NOMO-1 (cell line): ENCODE data around the gene HOXC9.
A peak's percentile ranks its signal among the peaks of the same experiment; 100 is the strongest.

ENCODE experiments used
- DNase-seq, 2 experiments: peaks; one replicate each; lab custom pipeline; 2025; ENCODE audit not compliant: unreplicated experiment in 2 of 2; lab: John Stamatoyannopoulos, UW

Gene HOXC9

DNA sequence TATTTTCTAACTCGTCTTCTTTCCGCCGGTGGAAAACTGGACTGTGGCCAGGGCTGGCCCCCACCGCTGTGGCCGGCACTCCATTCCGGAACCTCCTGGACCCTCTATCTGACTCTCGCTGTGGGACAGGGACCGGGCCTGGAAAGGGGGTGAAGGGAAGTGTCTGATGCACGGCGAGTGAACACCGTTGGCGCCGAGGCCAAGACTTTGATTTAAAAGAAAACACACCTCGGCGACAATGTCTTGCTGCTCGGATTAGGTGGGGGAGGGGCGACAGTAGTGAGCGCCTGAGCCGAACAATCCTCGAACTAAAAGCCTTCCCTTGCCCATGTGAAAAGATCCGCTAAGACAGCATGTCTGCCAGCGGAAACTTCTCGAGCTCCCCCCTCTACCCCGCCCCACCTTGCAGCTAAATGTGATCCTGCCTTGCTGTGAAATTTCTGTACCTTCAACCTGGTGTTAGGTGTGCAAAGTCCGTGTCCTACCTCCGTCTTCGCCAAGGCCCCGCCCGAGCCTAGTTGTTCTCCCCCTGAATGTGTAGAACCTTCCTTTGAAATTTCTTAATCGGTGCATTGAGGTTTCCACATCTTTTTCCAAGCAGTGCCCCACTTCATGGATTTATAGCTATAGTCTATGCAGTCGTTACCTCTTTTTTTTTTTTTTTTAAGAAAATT is 24.3 kb upstream of the HOXC9 start:
- no peak for DNase-seq

DNA sequence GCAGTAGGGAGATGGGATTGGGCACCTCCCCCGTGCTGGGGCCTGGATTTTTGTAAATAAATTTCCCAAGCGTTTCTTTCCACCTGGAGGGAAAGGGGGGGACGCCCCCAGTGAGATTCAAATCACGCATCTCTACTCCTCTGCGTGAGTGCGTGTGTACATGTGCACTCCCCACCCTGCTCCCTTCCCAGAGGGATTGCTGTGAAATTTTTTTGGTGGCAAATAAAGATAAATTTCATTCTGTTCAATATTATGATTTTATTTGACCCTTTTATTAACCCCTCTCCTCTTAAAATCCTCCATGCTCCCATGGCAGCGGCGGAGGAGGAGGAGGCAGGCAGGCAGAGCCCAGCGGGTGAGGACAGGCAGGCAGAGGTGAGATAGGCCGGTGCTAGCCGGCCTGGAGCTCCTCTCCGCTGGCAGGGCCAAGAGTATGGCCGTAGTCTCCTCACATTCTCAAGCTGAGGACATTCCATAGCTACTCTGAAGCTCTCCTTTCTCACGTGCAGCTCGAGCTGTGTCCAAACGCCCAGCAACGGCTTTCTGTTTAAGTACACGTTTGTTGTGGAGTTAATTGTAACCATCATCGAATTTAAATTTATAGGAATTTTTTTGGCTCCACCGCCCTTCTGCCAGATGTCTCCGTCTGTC is 23.7 kb upstream of the HOXC9 start:
- no peak for DNase-seq

DNA sequence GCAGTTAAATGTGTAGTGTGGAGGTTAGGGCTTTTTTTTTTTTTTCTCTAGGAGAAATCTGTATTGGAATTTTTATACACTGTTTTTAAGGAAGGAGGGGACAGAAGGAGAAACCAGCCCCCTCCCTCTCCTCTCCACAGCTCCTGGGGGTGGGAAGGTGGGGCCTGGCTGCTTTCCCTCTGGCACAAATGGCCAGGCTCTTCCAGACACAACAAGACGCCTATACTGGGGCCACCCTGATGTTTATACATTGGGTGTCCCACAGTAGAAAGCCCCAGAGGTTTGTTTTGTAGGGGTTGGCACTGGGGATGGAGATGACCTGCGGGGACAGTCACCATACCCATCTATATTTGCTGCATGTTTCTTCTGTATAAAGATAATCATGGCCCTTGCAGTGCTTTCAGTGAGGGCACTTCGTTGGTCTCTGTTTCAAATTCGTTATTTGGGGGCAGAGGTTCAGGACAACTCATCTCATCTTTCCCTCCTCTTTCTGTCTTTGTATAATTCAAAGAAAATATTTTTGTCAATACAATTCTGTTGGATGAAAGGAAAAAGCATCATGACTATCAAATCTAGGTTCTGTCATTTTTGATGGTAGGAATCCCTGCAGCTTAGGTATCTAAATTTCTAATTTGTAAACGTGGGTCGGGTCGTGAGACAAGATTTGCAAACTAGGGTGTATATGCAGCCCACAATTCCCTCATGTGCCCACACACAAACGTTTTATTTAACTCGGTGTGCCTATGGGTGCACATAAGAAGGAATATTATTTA is 23.0 kb upstream of the HOXC9 start:
- DNase-seq: no peak

DNA sequence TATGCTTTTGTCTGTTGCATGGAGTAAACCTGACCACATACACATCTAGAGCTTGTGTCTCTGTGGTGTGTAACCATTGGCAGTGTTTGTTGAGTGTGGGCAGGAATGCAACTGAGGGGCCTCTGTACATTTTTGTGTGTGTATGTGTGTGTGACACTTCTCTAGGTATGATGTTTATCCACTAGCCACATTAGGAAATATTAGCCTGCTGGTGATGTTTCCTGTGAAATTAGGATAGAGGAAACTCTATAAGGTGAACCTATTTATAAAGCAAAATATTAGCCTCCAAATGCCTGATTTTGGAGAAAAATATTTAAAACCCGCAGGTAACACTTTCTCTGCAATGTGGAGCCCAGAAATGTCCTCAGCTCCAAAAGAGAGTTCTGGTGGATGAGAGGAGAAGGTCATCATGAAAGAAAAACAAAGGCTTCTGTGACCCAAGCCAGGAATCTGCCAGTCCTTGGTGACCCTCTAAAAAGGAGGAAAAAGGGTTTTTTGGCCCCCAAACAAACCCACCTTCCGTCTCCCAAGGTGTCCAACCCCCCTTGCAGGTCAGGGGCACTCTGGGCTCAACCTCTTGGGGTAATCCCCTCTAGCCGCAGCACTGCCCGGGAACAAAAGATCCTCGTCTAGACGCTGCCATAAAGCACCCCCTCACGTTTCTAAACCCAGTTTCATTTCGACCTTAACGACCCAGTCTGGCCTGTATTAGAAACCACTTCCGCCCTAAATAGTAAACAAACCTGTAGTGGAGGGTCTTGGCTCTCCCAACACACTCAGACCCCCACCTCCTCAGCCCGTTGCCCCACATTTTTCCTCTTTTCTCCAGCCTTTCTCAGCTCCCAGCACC is 22.1 kb upstream of the HOXC9 start:
- no peak for DNase-seq

DNA sequence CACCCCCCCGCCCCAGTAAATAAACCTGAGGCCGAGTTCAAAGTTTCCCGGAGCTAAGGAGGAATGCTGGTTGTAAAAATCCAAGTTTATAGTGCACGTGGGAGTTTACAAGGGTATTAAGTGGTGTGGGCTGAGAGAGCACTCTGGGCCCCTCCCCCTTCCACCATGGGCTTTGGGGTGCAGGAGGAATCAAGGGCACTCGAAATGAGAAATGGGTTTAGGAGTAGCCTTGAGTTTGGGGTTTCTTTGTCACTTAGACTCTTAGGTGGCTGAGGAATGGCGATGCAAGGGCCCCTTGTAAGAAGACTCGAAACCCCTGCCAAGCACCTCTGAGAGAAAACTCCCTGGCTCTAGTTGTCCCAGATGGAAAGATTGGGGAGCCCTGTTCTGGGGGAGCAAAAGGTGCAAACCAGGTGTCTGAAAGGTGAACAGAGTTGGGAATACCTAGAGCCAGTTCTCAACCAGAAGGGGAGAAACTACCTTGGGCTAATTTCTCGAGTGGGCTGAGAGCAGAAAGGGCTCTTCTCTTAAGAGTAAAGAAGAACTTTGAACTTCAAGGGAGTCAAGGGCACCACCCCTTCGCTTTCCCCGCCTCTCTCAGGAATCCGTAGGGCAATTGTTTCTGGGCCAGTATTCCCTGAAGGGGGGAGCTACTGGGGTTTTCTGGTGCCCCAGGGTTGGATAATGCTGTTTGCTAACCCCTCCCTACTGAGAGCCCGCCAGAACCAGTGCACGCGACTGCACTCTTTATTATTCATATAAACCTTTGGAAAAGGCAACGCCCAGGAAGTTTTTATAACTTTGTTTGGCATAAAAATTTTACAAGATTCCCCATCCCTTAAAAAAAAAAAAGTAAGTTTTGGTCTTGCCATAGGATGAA is 21.2 kb upstream of the HOXC9 start:
- DNase-seq: no peak

DNA sequence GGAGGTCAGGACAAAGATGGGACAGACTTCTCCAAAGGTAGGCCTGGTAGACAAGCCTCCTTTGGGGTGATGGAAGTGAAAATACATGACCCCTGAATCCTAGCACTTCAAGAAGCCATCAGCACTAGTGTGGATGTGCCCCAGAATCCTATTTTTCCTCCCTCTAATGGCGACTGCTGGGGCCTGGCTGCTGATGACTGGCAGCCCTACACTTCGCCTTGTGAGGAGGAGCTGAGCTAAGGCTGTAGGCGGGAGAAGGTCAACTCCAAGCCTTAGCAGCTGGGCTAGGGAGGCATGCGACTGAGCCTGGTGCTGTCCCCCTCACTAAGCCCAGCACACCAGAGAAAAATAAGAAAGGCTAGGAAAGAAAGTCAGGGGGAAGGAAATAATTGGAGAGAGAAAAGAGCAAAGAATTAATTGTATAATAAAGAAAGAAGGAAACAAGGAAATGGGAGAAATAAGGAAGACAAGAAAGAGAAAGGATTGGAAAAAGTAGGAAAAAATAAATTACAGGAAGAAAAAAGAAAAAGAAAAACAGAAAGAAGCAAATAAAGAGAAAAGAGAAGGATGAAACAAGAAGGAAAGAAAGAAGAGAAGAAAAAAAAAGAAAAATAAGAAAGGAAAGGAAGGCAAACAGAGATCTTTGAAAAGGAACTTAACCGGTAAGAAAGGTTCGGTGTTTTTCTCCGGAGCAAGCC is 19.7 kb upstream of the HOXC9 start:
- DNase-seq: no peak

DNA sequence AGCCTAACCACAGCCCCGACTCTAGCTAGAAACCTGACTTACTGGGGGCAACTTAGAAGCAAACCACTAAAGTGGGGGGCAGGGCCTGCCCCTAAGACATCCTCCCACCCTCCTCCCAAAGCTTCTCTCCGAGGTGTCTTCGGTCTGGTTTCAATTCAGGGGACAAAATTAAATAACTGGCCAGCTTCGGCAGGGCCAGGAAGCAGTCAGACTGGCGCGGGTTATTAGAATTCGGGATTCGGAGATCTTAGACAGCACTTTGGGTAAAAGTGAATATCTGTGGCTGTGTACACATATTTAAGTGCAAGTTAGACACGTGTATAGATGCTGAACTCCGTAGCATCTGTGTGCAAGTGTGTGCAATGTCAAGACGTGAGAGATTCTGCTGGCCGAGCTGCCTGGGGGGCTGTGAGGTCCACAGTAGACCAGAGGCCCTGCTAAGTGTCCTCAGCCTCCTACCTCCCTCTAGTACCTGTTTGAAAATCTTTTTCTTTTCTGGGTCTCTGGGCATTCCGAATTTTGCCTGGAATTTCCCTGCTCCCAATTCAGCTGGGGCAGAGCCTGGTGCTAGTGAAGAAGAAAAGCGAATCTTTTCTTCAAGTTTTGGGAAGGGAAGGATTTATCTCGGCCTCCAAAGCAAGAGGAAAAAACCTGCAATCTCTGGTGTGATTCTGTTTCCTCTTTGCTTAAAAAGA is 19.0 kb upstream of the HOXC9 start:
- DNase-seq: no peak

DNA sequence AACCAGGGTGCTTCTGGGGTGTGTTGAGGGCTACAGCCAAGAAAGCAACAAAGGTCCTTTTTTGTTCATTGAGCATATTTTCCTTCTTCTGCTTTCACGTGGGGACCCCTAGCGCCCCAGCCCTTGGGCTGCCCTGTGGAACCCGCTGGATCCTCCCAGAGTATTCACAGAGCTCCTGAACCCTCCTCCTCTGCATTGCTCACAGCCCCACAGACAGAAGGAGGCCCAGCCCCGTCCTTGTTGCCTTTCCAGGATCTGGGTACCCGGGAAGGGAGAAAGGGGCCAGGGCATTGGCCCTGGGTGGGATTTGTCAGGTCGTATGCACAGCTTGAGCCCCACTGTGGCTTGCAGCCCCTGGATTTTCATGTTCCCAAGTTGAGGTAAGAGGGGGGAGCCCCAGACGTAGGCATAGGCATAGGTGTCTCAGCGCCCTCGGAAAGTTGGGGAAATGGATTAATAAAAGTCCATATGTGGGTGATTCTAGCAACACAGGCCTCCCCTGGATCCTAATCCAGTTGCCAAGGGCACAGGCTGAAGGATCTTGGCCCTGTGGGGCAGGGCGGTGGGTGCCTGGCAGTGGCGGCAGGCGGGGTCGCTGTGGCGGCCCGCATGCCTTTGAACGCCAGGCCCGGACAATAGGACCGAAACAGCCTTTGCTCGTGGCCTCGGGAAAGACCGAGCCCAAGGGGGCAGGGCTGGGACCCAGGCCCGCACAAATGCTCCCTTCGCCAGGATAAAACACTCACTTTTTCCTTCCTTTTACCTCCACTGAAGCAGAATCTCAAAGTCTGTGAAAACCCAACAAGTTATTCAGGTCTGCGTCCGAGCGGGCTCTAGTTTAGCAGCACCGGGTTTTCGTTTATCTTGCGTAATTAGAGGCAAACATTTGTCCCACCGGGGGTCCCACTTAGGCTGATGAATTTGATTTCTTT is 18.1 kb upstream of the HOXC9 start:
- no peak for DNase-seq

DNA sequence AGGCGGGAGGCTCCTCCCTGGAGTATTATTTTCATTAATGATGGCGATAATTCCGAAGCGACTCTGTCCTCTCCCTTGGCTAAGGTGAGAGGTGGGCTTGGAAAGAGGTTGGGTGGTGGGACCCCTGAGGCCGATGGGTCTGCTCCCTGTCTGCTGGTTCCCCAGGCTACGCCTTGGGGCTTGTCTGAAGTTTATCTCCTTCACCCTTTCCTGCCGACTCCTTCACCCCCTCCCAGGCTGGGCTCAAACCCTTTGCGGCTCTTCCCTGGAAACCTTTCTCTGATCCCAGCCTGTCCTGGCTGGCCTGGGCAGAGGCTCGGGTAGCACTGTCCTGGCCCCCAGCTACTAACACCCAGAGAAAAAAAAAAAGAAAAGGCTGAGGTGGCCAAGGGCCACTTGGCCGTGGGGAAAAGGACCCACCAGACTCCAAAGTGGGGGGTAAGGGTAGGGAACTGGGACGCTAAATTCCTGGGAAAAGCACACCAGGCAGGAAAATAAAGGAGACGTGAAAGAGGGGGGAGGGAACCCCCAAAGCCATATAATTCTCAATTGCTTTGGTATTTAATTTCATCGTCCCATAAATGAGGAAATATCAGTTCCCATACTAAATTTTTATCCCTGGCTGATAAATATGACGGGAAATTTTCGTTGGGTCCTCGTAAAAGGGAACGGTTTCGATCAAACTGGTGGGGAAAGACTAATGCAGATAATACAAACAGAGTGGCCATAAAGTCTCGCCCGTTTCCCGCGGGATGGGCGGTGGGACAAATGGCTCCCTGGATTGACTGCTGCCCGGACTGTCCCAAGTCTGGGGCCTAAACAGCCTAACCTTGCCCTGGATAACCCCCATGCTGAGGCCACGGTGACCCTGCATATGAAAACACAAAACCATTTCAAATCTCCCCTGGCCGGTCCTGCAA is 17.1 kb upstream of the HOXC9 start:
- DNase-seq: no peak

DNA sequence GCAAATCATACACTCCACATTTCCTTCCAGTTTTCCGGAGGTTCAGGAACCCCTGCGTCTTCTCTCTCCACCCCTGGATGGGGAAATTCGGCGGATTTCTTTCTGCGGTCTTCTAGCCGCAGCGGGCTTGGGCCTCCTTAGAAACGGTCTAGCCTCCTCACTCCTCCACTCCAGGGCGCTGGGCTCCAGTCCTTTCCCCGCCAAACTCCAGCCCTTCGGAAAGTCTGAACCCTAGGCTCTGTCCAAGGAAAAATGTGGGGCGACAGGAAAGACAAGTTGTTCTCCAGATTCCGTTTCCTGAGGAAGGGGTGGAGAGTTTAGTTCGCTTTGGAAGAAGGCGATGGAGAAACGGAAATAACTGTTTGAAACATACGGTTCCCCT is 16.4 kb upstream of the HOXC9 start:
- DNase-seq: peak in 1 of 2 experiments; percentile 23

DNA sequence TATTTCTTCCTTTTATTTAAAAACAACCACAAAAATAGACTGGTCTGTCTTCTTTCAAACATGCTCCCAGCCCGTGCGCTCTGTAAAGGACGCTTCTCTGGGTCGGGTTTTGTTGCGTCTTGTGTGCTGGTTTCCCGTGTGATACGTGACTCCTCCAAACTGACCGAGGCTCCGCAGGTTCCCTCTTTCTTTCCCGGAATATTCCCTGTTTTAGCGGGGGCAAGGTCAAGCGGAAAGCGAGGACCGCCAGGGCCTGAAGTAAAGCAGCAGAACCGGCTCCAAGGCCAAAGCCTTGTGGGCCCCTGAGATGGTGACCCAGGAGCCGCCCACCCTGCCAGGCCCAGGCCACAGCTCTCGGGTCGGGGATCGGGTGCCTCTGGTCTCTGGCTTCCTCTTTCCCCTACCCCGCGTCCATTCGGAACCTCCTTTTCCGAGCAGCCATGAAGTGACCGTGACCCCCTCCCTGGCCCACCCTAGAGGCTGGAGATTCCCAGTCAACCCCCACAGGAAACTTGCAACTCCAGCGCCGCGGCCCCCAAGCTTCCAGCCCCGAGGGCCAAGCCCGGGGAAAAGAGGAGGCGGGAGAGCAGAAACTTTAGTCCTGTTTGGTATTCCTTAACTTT is 15.9 kb upstream of the HOXC9 start:
- DNase-seq: peak in 1 of 2 experiments; percentile 27

DNA sequence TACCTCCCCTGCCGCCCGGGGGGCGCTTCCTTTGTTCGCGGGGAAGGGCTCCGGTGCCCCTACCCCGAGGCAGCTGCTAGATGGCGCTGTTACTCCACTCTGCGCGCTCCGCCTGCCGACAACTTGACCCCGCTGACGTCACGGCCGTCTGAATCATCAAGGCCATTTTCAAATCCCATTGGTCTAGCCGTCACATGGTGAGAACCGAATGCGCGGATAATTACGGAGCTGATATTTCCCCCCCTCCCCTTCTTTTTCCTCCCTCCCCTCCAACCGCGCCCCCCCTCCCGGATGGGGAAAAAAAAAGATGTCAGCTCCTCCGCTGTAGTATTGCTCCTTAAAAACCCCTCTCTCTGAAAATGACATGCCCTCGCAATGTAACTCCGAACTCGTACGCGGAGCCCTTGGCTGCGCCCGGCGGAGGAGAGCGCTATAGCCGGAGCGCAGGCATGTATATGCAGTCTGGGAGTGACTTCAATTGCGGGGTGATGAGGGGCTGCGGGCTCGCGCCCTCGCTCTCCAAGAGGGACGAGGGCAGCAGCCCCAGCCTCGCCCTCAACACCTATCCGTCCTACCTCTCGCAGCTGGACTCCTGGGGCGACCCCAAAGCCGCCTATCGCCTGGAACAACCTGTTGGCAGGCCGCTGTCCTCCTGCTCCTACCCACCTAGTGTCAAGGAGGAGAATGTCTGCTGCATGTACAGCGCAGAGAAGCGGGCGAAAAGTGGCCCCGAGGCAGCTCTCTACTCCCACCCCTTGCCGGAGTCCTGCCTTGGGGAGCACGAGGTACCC is 14.9 kb upstream of the HOXC9 start, which contains the start of gene HOXC10:
HOXC10 (plus strand) TSS at position 246 of the 791 bp plus-strand sequence; CDS start at position 360, 114 bp downstream.
- peak; percentile 74 to 80 for DNase-seq

DNA sequence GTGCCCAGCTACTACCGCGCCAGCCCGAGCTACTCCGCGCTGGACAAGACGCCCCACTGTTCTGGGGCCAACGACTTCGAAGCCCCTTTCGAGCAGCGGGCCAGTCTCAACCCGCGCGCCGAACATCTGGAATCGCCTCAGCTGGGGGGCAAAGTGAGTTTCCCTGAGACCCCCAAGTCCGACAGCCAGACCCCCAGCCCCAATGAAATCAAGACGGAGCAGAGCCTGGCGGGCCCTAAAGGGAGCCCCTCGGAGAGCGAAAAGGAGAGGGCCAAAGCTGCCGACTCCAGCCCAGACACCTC is 14.3 kb upstream of the HOXC9 start:
- DNase-seq: no peak

DNA sequence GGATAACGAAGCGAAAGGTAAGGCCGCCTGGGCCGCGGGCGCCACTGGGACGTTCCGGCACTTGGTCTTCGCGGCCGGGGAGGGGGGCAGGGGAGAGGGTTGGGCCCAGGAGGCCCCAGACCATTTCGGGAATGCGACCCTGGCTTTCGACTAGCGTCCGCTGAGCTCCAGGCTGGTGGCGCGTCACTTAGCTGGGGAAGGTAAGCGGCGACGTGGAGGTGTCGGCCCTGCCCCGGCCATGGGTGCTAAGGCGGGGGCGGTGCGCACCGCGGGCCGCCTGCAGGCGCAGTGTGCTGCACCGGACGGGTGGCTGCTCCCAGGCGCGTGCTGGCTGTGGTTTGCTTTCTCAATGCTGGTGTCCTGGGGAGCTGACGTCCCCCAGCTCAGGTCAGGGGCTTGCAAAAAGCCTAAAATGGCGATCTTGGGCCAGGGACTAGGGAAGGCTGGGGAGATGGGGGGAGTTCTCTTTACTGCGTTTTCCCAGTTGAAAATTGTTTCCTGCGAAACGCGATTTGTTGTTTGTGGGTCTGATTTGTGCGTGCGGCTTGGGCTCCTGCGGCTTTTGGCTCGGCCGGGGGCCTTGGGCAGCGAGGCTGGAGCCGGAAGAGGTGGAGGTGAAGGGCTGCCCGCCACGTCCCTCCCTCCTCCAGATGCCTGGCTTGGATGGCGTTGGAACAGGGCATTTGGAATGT is 13.8 kb upstream of the HOXC9 start:
- DNase-seq: no peak
